Stimulated activated CD8-positive, alpha-beta memory T cell treated with anti-CD3 and anti-CD28 coated beads, Interleukin-12 subunit alpha, Interleukin-12 subunit beta, amount 100 ng/mL, for 1 hour (primary cell): ENCODE measurements around the gene MTCL1.

Experiments used
- DNase-seq: peaks from one replicate; pipeline ENCODE4 v3.0.0-alpha.2; 2020; ENCODE audit warnings: low read depth

Gene MTCL1

DNA sequence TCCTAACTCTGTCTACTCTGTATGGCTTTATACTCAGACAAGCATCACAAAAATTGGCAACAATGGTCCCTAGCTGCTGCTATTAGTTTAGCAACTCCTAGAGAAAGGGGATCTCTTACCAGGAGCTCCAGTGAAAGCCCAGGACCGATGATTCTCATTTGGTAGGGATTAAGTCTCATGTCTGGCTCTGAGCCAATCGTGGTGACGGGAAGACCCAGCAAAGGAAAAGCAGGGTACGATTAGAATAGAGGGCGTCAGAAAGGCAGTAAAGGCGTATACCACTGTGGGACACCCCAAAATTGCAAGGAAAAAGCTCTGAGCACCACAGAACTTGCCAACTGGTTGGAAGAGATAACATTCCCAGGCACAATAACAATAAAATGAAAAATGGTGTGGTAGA is 129.5 kb downstream of the MTCL1 start:
- DNase-seq = no peak

DNA sequence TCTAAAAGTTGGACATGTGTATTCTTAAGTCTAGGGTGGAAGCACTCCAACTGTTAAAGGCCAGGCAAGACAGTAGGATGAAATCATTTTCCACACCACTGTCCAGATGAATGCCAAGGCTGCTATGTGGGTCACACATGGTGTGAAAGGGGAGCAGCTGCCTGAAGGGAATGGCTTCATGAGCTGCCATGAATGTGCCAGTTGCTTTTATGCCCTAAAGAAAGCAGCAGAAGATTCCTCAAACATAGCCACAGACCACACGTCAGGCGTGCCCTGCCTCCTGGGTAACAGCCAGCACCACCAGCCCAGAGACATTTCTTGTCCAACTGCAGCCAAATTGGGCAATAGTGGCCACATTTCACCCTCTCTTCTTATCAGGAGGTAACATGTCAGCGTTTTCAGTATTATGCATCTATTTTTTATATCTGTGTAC is 130.2 kb downstream of the MTCL1 start:
- no peak for DNase-seq

DNA sequence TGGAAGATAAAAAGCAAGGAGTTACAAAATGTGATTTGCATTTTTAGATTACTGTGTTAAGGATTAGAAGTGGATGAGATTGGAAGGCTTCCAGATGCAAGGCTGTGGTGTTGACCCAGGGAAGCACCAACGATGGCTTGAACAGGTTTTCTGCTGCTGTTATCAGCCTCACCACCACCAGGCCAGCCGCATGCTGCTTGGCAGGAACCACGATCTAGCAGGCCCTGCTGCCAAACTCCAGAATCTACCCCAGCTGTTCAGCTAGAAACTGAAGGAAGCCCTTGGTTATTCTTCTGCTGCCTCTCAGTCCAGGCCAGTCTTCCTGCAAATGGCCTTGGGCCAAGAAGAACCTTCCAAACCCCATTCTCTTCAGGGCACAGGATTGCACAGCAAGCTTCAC is 133.9 kb downstream of the MTCL1 start:
- no peak for DNase-seq

DNA sequence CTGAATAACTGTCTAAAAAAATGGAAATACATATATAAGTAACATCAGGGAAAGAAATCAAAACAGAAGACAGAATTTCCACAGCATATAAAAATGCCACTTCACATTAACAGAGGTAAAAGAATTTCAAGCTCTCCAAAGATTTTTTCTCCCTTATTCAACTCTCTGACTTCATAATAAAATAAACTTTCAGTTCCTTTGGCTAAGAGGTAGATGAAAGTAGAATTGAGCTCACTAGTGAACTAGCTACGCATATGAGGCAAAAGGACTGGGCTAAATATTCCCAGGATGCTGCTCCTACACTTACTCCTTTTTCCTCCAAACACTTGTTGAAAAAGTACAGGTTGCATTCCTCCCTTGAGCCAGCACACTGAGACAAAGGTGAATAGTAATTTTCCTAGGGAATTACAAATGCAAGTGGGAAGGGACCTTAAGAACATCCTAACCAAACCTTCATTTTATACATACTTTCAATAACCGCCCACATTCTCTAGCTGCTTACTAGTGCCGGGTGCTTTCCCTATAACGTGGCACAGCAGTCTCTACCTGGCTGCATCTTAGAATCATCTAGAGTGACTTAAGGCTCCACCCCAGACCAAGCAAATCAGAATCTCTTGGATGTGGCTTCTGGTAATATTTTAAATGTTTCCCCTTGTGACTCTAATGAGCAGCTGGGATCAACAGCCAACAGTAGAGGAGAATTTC is 136.6 kb downstream of the MTCL1 start:
- DNase-seq = no peak

GRCh38 chr18:8842506-8842905 is 137.2 kb downstream of the MTCL1 start:
- no peak for DNase-seq

DNA sequence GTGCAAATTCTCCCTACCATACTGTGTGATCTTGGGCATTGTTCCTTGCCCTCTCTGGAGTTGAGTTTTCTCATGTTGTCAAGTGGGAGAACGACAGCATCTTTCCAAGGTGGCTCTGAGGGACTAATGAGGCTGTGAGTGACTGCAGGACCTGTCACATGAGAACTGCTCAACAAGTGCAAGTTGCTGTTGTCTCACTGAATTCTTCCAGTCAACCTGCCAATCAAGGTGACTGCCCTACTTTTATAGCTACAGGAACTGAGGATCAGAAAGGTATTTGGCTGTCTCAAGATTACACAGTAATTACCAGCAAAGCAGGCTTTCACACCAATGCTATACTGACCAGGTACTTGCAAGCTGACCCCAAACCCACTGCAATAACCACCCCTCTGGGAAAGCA is 137.6 kb downstream of the MTCL1 start:
- DNase-seq = no peak

- DNase-seq = no peak
These were observed 139.4 kb downstream of the MTCL1 start for GRCh38 chr18:8844721-8845148.

DNA sequence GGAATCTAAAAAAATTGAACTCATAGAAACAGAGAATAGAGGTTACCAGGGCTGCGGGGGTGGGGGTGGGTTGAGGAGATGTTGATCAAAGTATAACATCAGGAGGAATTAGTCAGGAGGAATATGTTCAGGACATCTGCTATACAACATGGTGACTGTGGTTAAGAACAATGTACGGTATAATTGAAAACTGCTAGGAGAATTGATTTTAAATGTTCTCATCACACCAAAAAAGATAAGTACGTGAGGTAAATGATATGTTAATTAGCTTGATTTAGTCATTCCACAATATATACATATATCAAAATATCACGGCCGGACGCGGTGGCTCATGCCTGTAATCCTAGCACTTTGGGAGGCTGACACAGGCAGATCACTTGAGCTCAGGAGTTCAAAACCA is 140.2 kb downstream of the MTCL1 start:
- DNase-seq = no peak

DNA sequence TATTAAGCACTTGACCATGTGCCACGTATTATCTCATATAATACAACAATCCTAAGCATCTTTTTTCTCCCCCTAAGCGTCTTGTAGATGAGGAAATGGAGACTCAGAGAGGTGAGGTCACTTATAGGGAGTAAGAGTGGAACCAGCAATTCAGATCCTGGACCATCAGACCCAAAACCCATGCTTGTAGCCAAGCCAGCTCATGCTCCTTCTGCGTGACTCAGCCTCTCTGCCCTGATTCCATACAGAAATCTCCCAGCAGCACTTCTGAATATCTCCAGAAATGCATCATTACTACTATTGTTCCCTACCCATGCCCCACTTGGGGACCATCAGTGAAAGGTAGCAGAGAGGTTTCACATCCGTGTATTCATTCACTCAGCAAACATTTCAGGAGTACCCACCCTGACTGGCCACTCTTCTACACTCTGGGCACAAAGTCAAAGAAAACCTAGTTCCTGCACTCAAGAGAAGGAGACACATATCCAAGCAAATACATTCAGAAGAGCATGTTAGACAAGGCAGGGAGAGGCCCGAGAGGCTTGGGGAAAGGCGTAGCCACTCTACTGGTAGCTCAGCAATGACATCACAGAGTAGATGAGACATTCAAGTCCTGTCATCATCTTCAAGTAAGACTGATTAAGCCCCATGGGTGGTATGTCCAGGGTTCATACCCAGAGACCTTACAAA is 141.9 kb downstream of the MTCL1 start:
- DNase-seq = no peak

DNA sequence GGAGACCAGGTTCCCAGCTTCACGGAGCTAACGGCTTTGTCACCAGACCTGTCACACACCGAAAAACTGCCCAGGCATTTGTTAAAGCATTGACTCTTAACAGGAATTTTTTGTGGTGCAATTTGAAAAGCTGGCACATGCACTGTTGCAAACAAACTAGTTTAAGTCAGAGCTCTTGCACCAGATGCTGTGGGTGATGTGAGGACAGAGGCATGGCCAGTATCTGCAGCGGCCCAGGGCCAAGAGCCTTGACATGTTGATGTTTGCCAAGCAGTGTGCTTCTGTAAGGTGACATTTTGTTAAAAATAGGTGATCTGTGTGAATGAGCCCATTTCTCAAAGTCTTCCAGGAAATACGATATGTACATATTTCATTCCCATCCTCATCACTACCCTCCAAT is 142.5 kb downstream of the MTCL1 start:
- no peak for DNase-seq

- DNase-seq = no peak
These were observed 143.2 kb downstream of the MTCL1 start for GRCh38 chr18:8848541-8848940.

DNA sequence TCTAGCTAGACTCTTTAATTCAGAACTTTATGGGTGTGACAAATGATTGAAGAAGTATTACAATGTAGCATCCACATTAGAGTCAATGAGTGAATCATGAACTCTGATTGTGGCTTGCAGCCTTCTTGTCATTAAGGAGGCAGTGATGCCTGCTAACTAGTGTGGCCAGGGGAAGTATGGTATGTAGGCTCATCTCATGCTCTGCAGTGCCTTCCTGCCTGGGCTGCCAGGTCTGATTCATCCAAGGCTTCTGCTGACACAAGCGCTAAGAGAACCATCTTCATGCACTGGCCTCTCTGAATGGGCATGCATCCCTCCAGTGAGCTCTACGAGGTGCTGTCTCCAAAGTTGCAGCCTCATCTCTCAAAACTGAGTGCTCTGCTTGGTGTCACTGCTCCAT is 144.3 kb downstream of the MTCL1 start:
- no peak for DNase-seq

DNA sequence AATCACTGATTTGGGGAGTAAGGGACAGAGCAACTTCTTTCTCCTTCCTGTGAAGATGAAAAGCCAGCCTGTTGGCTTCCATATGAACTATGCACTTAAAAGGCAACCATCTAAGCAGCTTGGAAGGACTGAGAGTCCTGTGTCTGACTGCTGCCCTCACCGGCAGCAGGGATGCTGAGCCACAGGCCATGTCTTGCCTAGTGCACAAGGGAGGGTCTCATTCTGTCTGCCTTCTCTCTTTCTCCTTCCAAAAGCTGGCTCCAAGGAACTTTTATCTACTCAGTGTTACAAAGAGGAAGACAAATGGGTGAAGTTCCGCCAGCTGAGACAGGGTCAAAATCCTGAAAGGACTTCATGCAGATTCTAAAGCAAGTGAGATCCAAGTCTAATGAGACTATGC is 146.3 kb downstream of the MTCL1 start:
- DNase-seq = no peak

GRCh38 chr18:8854550-8854949 is 149.2 kb downstream of the MTCL1 start:
- no peak for DNase-seq

GRCh38 chr18:8854962-8855361 is 149.6 kb downstream of the MTCL1 start:
- no peak for DNase-seq

DNA sequence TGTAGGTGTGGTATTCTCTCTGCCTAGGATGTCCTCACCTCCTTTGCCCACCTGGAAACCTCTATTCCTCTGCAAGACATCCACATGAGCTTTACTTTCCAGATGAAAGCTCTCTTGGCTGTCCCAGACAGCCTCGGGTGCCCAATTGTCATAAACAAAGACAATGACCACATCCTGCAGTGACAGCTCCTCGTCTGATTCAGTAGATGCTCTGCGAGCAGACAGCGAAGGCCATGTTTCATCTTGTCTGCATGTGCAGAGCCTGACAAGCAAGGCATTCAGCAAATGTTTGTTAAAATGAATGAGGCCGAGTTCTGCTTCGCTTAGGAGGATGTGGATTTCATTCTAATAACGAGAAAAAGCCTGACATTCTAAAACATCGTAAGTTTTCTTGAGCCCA is 150.9 kb downstream of the MTCL1 start:
- no peak for DNase-seq

GRCh38 chr18:8856769-8857393 is 151.5 kb downstream of the MTCL1 start:
- no peak for DNase-seq

DNA sequence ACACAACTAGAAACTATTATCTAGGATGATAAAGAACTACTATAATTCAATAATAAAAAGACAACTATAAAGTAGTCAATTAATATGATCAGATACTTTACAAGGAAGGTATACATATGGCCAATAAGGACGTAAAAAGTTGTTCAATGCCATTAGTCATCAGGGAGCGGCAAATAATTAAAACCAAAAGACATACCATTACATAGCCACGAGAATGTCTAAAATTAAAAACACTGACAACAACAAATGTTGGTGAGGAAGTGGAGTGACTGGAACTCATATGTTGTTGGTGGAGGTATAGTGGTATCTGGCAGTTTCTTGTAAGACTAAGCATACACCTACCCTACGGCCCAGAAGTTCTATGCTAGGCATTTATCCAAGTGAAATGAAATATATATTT is 152.4 kb downstream of the MTCL1 start:
- no peak for DNase-seq

DNA sequence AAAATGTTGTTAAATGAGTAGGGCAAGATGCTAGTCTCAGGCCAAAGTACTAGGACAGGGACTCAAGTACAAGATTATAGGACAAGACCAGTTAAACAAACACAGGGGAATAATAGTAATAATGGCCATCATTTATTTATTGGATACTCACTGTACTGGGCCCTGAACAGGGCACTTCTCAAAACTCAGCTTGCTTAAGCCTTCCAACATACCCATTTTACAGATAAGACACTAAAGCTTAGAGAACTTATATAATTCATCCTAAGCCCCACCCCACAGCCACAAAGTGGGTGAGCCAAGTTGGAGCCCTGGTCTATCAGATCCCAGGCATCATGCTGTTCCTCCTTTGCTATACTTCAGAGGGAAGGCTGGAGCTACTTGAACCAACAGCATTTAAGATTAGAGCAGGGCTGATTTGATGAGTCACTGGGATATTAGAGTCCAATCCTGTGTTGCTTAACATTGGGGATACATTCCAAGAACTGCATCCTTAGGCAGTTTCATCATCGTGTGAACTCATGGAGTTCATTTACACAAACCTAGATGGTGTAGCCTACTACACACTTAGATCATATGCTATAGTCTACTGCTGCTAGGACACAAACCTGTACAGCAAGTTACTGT is 153.6 kb downstream of the MTCL1 start:
- DNase-seq = no peak

DNA sequence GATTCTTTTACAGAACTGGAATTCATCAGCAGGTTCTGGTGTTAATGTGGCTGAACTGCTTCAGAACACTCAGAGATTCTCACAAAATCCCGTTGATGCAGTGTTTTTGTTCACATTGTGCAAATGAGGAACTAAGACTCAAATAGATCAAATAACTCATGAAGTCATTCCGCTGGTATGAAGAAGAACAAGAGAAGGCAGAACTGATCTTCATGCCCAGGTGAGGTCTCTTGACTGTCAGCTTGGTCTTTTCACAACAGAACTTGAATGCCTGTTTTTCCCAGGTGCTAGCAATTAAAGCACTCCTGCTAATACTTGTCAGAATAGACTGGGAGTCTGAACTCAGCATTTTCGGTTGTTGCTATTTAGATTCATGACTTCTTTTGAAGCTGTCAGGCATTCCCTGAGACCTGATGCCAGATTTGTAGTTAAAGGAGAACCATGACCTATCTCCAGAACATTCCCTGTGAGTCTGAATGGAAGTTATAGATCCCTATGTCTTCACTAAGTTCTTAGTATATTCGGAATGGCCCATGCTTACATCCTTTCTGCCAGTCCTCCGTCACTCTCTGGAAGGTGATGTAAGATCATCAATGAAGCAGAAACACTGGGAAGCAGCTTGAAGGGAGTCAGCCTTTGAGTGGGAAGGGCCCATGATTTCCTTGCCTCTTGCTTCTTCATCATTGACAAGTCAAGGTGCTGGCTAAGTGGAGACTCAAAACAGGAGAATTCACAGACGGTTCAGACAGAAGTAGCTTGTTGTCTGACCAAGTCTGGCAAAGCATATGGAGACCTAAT is 155.7 kb downstream of the MTCL1 start:
- no peak for DNase-seq

GRCh38 chr18:8863427-8863826 is 158.1 kb downstream of the MTCL1 start:
- DNase-seq = no peak

DNA sequence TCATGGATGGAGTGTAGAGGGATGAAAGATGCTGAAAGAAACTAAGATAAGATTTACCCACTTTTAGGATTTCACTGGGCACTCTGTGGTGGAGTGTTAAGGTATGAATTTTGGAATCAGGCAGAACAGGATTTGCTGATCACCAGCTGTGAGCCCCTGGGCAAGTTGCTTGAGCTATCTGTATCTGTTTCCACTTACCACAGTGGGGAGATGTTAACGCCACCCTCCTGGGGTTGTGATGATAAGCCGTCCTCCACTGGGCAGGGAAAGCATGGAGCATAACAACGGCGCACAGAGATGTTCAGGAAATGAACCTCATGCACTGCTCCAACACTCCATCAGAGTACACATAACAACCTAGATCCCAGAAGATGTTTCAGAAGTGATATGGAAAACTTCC is 160.6 kb downstream of the MTCL1 start:
- DNase-seq = no peak
